Endothelial cell of umbilical vein (primary cell): ENCODE results near the gene TNPO1.
"Not testable (repeated sequence)": the region's sequence is repeated elsewhere in the genome, so short reads cannot be mapped to it uniquely, and the experiment has no call there.

Source experiments
- CTCF ChIP-seq, 2 donors: IDR thresholded peaks; 1 replicate in 1 of 2; 2 replicates in 1 of 2; pipeline ENCODE4 v1.5.1; 2011; ENCODE audit warnings: low read length in 2 of 2, mild to moderate bottlenecking in 2 of 2, moderate library complexity in 2 of 2, control low read depth in 1 of 2, inconsistent platforms in 1 of 2, low read depth in 1 of 2; ENCODE audit not compliant: insufficient read depth in 1 of 2; ENCODE audit errors: extremely low read depth in 1 of 2
- MAX ChIP-seq: IDR thresholded peaks from 2 replicates; pipeline ENCODE4 v1.6.1; 2011; ENCODE audit not compliant: insufficient read depth, insufficient read length
- POLR2A ChIP-seq: IDR thresholded peaks from 2 replicates; pipeline ENCODE4 v1.6.1; 2012; ENCODE audit warnings: low read depth, mild to moderate bottlenecking, control low read depth, low read length
- POLR2AphosphoS5 ChIP-seq: IDR thresholded peaks from 2 replicates; pipeline ENCODE4 v1.6.1; 2012; ENCODE audit warnings: low read depth, mild to moderate bottlenecking, control low read depth, low read length, moderate library complexity; ENCODE audit not compliant: insufficient read depth

- TF ChIP-seq CTCF (IDR thresholded peaks at IDR 0.05; ENCODE audit: extremely low read depth in 1 of 2, insufficient read depth in 1 of 2, low read depth in 1 of 2, low read length in 2 of 2); POLR2A; POLR2AphosphoS5; MAX: not testable (repeated sequence)
Observed at GRCh38 chr5:72934953-72935725, 118.7 kb downstream of the TNPO1 start.
